Activated B cell treated with CpG ODN at 0.5 μM for 24 hours (primary cell): Measurements from ENCODE around the gene PDCD6IP. TPM values are rescaled to one million over a fixed set of nuclear protein-coding genes. Genes with fewer than 3 reads are reported as not detected.

Experiments
- ATAC-seq: fragments of 200-7000 bp; cut with Tn5 transposase; one replicate; pipeline ENCODE4 v1.10.0; 2021; ENCODE audit warnings: low read depth, mild to moderate bottlenecking, moderate library complexity
- CTCF ChIA-PET: fragments of 350-600 bp; sonication (Branson Sonifier 250); formaldehyde crosslinking; loops from one replicate; lab custom pipeline; 2021; ENCODE audit warnings: antibody characterized with exemption; lab: Charles Lee
- POLR2A ChIA-PET: fragments of 350-600 bp; sonication (Branson Sonifier 250); formaldehyde crosslinking; loops from one replicate; lab custom pipeline; 2021; ENCODE audit warnings: antibody characterized with exemption; lab: Charles Lee
- DNase-seq: peaks from one replicate; pipeline ENCODE4 v3.0.0; 2022
- H3K27ac Mint-ChIP-seq: one replicate; pipeline ENCODE4 v1.8.0; 2020; ENCODE audit warnings: mixed read lengths
- H3K27me3 Mint-ChIP-seq: one replicate; pipeline ENCODE4 v1.8.0; 2021; ENCODE audit warnings: mixed read lengths
- H3K36me3 Mint-ChIP-seq: one replicate; pipeline ENCODE4 v1.8.0; 2021; ENCODE audit warnings: low read depth, mixed read lengths
- H3K4me1 Mint-ChIP-seq: one replicate; pipeline ENCODE4 v1.8.0; 2021; ENCODE audit warnings: mixed read lengths
- H3K4me3 Mint-ChIP-seq: one replicate; pipeline ENCODE4 v1.8.0; 2020; ENCODE audit warnings: mild to moderate bottlenecking, mixed read lengths
- H3K9me3 Mint-ChIP-seq: one replicate; pipeline ENCODE4 v1.8.0; 2020; ENCODE audit warnings: mixed read lengths
- intact Hi-C: fragments of 100-400 bp; cut with micrococcal nuclease; formaldehyde crosslinking; loops from one replicate; pipeline ENCODE4 v1.15.1; 2024
- total RNA-seq: library from RNA; stranded (reverse); gene quantifications from 2 replicates; pipeline ENCODE4 v1.2.3, GENCODE V29; 2022
- TF ChIP-seq, protein P1 (sequence below): fragments of 200-600 bp; IDR thresholded peaks from one replicate; pipeline ENCODE4 v1.8.0; 2022; ENCODE audit warnings: antibody characterized with exemption, mild to moderate bottlenecking

The PDCD6IP gene
- total RNA-seq, 1 donor from 2014 or later, result 237 TPM

DNA sequence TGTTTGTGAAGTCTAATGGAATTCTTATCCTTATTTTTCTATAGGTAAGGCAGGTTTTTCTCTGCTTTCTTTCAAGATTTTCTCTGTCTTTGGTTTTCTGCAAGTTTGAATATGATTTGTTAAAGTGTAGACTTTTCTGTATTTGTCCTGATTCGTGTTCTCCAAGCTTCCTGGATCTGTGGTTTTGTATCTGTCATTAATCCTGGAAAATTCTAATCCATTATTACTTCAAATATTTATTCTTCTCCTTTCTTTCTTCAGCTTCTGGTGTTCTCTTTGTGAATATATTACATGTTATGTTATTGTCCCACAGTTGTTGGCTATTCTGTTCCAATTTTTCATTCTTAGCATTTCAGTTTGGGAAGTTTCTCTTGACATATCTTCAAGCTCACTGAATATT lies 76.4 kb downstream of the PDCD6IP start:
- ChIA-PET POLR2A (no interaction called here), CTCF (no interaction called here)
- DNase-seq (no peak), ATAC-seq (no peak)
- Mint-ChIP-seq H3K36me3 (peaks cover 5% of the 10 kb centered on the region), H3K9me3 (no peaks in the 10 kb centered on the region), H3K27me3 (no peaks in the 10 kb centered on the region), H3K4me3 (no peak overlapping the region), H3K4me1 (no peaks in the 10 kb centered on the region), H3K27ac (no peak overlapping the region)
- TF ChIP-seq, protein P1, sequence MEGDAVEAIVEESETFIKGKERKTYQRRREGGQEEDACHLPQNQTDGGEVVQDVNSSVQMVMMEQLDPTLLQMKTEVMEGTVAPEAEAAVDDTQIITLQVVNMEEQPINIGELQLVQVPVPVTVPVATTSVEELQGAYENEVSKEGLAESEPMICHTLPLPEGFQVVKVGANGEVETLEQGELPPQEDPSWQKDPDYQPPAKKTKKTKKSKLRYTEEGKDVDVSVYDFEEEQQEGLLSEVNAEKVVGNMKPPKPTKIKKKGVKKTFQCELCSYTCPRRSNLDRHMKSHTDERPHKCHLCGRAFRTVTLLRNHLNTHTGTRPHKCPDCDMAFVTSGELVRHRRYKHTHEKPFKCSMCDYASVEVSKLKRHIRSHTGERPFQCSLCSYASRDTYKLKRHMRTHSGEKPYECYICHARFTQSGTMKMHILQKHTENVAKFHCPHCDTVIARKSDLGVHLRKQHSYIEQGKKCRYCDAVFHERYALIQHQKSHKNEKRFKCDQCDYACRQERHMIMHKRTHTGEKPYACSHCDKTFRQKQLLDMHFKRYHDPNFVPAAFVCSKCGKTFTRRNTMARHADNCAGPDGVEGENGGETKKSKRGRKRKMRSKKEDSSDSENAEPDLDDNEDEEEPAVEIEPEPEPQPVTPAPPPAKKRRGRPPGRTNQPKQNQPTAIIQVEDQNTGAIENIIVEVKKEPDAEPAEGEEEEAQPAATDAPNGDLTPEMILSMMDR, result no peak
- intact Hi-C loops, result no loop called here

DNA sequence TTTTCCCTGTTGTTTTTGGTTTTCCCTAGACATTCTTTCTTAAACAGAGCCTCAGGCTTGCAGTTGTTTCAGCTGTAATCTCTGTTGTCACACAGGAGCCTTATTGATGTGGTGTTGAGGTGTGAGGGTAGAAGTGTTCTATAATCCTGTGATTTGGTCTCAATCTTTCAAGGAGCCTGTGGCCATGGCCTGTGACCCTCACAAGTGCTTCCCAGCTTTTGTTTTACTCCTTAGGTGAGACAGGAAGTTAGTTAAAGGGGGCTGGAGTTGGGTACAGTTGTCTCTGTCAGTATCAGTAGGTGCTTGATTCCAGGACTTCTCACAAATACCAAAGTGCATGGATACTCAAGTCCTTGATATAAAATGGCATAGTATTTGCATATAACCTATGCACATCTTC lies 77.2 kb downstream of the PDCD6IP start:
- ChIA-PET POLR2A (no interaction called here), CTCF (no interaction called here)
- Mint-ChIP-seq H3K9me3 (no peaks in the 10 kb centered on the region), H3K36me3 (no peaks in the 10 kb centered on the region), H3K4me3 (no peak overlapping the region), H3K27ac (no peak overlapping the region), H3K27me3 (no peaks in the 10 kb centered on the region), H3K4me1 (no peaks in the 10 kb centered on the region)
- DNase-seq (no peak), ATAC-seq (no peak)
- intact Hi-C loops, result no loop called here
- TF ChIP-seq, protein P1, result no peak

DNA sequence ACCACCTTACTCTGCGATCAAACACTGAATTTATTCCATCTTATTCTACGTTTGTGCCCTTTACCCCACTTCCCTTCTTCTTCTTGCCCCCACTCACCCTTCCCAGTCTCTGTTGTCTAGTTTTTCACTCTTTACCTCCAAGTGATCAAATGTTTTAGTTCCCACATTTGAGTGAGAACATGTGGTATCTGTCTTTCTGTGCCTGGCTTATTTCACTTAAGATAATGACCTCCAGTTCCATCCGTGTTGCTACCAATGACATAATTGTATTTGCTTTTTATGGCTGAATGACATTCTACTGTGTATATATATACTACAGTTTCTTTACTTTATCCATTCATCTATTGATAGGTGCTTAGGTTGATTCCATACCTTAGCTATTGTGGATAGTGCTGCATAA lies 78.8 kb downstream of the PDCD6IP start:
- Mint-ChIP-seq H3K4me3 (no peak overlapping the region), H3K4me1 (no peaks in the 10 kb centered on the region), H3K27me3 (no peaks in the 10 kb centered on the region), H3K36me3 (no peaks in the 10 kb centered on the region), H3K9me3 (no peaks in the 10 kb centered on the region), H3K27ac (no peak overlapping the region)
- ATAC-seq (no peak), DNase-seq (no peak)
- intact Hi-C loops, result no loop called here
- TF ChIP-seq, protein P1, result no peak
- CTCF ChIA-PET, result no interaction called here
- POLR2A ChIA-PET, result no interaction called here

DNA sequence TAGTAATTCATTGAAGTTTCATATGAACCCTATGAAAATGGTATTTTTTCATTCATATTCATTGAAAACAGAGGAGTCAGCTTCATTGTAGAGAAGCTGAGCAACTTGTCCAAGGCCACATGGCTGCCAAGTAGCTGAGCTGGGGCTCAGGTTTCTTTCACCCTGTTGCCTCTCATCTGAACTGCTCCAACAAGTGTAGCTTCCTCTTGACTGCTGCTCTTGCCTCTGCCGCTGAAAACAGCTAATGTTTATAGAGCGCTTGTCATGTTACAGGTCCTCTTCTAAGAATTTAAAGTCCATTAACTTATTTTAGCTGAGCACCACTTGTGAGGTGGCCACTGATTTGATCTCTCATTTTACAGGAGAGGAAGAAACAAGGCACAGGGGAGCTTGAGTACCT lies 81.1 kb downstream of the PDCD6IP start:
- ATAC-seq (no peak), DNase-seq (no peak)
- H3K9me3 Mint-ChIP-seq, result no peaks in the 10 kb centered on the region
- peaks cover 3% of the 10 kb centered on the region for H3K27me3 Mint-ChIP-seq
- no peaks in the 10 kb centered on the region for H3K36me3 Mint-ChIP-seq
- intact Hi-C loops, result no loop called here
- no peak overlapping the region for H3K4me3 Mint-ChIP-seq
- no peak overlapping the region for H3K27ac Mint-ChIP-seq
- ChIA-PET POLR2A (no interaction called here), CTCF (interaction anchor here (0.6 to 0.7 kb wide), 2 partner anchors 13 to 1050 kb away, joined by 3 read pairs; no protein-coding TSS in a partner anchor)
- peaks cover 4% of the 10 kb centered on the region for H3K4me1 Mint-ChIP-seq
- TF ChIP-seq, protein P1, result no peak

DNA sequence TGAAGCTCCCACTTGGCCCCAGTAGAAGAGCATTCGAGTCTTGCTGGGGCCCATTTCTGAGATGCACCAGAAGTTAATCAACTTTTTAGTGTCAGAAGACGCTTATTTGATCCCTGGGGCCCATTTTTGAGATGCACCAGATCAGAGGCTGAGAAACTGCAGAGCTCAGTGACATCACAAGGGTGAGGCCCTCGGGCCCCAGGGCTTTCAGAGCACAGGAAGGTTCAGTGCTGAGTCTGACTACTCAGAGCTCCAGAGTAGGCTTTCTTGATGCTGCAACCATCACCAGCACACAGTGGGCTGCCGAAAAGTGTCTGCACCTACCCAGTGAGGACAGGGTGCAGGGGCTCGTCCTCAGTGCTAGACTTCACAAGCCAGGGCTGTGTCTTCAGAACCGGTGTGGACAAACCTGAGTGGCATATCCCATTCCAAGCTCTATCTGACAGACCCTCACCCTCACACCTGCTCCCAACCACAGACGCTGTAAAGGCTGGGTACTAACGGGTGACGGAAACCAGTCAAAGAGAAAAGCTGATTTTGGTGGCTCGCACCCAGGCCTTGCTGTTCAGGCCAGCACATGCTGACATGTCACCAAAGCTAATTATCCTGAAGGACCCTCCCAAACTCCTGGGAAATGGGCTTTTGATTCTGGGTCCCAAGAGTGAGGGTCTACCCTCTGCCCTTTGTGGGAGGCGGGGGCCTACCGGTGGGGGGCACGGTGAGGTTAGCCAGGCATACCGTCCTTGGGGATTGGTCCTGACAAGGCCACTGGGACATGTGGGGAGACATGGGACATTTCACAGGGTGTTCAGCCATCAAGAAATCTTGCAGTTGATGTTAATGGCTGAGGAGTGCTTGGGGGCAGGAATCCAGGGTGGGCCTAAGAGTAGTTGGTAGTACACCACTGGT lies 83.0 kb downstream of the PDCD6IP start:
- ChIA-PET POLR2A (no interaction called here), CTCF (interaction anchor here (0.7 kb wide), 1 partner anchor 10 kb away, joined by 3 read pairs; no protein-coding TSS in a partner anchor)
- peaks cover 3% of the 10 kb centered on the region for H3K27me3 Mint-ChIP-seq
- H3K4me3 Mint-ChIP-seq, result no peak overlapping the region
- TF ChIP-seq, protein P1, result no peak
- intact Hi-C loops, result loop anchor here (5.0 kb wide), 1 partner anchor 1776 kb away; no protein-coding TSS in a partner anchor
- H3K36me3 Mint-ChIP-seq, result no peaks in the 10 kb centered on the region
- no peak overlapping the region for H3K27ac Mint-ChIP-seq
- H3K9me3 Mint-ChIP-seq, result no peaks in the 10 kb centered on the region
- ATAC-seq (no peak), DNase-seq (no peak)
- H3K4me1 Mint-ChIP-seq, result peaks cover 4% of the 10 kb centered on the region
